ENCODE results near the gene RCAN1.
"Not testable (repeated sequence)": the region's sequence is repeated elsewhere in the genome, so short reads cannot be mapped to it uniquely, and the experiment has no call there.

RCAN1 gene

DNA sequence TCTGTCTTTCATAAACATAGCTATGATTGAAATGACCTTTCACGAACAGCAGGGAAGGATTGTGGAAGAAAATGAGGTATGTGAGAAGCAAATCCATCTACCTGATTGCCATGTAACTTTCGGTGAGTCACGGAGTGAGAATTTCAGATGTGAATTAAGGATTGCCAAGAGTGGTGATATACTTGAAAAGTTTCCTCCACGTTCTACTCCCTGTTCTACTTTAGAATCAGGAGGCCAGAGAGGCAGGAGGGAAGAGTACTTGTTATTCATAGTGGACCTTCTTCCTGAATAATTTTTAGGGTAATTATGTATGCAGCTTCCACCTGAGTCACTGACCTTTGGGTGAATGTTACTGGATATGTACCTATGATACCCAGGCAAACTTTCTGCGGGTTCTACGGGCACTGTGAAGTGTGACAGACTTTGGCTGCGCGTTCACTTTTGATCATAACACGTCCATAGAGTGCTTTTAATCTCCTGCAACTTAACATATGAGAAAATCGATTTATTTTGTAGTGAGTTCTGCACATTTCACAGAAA lies 100.3 kb downstream of the RCAN1 start:
- DNase-seq (ENCODE audit: low spot score), result no peak

DNA sequence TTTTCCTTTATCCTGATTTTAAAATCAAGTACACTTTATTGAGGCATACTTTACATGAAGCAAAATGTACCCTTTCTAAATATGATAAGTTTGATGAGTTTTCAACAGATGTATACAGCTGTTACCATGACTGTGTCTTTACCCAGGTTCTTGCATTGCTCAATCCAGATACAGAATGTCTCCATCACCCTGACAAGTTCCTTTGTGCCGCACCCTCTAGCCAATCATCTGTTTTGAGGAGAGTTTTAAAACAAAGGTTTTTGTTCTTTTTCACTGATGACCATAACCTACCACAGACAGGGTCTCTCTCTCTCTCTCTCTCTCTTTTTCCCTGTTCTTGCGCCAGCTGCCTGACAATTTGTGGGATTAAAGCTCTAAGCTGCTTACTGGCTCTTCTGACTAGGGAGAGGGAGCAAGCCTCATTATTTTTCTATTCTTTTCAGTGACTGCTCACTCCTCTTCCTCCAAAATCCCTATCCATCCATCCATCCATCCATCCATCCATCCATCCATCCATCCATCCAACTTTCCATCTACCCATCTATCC lies 101.7 kb downstream of the RCAN1 start:
- DNase-seq (ENCODE audit: low spot score), result no peak

DNA sequence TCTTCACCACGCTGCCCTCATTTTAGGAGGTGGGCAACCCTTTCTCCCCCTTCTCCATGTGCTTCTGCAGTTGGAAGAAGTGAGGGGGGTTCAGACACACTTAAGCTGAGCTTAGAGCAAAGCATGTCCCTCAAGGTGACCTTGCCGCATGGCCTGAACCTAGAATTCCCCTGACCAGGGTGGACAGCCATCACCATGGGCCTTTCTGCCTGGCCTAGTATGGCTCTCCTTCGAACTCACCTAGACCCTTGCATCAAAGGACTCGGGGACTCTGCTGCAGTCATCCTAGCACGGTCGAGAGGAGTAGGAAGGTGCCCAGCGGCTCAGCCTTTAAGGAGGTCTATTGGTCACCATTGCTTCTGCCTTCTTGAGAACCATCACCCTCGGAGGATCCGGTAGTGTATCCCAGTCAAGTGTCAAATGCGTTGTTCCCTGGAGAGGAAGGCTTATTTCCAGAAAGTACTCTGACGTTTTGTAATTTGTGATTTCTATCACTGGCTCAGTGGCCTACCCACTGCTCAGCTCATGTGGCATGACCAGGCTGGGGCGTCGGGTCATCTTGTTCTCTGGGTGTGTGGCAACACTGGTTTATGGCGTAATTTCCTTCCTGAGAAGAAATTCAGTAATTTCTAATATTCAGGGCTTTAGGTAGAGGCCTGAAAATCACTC lies 103.0 kb downstream of the RCAN1 start, which contains the start of gene KCNE1:
Gene KCNE1 (minus strand): TSS at position 424 of the 669 bp plus-strand sequence. CDS start 62,576 bp downstream, outside the sequence.
- DNase-seq (ENCODE audit: low spot score), result no peak

DNA sequence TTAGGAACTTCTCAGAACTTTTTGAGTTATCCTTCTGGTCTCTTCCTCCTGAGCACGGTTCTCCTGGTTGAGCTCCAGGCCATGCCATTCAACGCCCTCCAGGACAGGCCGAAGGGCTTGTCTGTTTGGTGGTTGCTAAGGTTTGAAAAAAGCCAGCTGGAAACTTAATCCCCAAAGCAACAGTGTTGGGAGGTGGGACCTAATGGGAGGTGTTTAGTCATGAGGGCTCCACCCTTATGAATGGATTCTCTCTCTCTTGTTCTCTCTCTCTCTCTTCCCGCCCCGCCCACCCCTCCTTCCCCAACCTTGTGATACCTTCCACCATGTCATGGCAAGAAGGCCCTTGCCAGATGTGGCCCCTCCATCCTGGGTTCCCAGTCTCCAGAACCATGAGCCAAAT lies 103.7 kb downstream of the RCAN1 start:
- no peak for DNase-seq (ENCODE audit: low spot score)

DNA sequence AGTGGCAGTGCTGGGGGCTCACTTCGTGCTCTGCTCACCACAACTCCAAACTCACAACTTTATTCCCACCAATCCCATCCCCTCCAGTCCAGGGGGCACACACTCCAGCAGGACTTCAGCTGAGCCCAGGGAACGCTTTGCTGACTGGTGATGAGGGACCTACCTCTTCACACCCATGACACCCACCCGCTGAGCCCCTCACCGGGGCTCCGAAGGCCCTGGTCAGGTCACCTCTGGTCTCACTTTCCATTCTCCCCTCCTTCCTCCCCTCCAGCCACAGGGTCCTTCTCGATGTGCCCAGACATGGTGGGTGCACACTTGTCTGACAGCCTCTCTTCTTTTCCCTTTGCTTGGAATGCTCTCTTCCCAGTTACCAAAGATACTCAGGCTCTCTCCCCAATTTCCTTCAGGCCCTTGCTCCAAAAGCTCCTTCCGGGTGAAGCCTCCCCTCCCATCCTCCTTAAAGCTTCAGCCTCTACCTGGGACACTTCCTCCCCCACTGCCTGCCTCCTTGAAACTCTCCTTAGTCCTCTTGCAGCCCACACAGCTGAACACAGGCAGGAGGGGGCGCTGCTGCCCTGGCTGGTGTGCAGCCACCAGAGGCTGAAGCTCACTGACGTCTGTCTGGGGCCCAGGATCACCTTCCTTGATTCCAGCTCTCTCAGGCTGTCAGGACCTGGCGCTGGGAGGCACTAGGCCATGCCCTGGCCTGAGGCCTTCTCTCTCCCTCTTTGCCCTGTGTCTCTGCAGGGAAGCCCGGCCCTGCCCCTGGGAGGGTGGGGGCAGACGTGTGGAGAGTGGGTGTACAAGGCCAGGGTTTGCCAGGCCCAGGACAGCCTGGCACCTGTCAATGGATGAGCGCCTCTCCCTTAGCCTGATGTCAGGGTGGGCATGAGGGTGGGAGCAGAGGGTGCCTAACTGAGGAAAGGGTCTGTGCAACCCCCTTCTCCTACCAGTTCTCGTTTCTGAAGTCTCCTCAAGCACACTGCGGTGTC lies 104.5 kb downstream of the RCAN1 start:
- peak; percentile 78 for DNase-seq (ENCODE audit: low spot score)

DNA sequence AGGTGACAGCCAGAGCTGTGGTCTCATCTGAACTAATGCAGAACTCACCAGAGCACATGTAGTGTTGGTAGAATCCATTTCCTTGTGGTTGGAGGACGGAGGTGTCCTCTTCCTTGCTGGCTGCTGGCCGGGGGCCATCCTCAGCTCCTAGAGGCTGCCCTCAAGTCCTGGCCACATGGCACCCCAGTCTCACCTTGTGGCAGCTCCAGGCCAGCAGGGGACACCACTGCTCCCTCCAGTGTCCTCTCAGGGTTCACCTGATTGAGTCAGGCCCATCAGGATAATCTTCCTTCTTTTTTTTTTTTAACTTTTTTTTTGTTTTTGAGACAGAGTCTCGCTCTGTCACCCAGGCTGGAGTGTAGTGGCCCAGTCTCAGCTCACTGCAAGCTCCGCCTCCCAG lies 105.8 kb downstream of the RCAN1 start:
- DNase-seq (ENCODE audit: low spot score), result no peak

DNA sequence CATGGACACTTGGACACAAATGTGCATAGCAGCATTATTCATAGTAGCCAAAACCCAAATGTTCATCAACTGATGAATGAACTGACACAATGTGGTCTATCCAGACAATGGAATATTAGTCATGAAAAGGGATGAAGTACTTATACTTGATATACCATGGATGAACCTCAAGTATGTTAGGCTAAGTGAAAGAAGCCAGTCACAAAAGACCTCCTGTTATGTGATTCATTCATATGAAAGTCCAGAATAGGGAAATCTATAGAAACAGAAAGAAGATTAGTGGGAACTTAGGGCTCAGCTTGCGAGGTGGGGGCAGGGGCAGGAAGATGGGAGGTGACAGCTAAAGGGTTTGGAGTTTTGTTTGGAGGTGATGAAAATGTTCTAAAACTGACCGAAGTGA lies 110.3 kb downstream of the RCAN1 start:
- DNase-seq (ENCODE audit: low spot score), result no peak

DNA sequence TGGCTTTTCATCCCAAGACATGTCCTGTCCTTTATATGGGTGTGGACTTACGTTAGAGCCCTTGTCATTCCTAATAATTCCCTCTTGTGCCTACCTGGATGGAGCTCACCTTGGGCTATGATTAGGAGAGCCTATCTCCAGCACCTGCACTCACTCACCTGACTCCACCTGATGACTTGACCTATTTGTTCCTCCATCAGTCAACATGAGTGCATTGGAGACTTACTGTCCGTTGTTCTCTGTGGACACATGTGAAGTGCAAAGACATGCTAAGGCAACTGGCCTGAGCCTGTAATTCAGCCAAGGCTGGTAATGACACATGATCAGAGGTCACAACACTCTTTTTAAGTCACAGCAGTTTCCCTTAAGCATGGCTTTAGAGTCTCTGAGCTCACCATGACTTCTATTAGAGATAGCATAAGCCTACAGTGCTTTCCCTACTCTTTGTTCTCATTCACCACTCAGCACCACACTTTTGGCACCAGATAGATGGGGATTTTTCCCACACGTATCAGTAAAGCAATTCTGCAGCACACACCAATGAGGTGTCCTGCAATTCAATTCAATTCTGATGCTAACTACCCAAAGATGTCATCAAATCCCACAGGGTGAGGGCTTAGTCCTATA lies 112.3 kb downstream of the RCAN1 start:
- no peak for DNase-seq (ENCODE audit: low spot score)

DNA sequence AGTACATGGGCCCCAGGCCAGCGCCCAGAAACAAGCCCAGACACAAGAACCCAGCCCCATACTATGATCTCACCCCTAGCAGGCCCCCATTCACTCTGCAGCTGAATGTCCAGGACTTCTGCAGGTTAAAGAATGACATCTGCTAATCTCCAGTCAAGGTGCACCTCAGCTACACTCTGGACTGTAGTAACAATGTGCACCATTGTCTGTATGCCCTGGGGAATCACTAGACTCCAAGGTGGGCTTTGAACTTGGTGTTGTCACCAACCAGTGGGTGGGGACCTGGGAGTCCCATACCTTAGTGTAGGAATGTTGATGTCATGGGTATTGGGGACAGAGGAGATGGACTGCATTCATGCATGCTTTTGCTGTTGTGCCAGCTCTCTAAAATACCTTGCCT lies 113.2 kb downstream of the RCAN1 start:
- DNase-seq (ENCODE audit: low spot score), result no peak

DNA sequence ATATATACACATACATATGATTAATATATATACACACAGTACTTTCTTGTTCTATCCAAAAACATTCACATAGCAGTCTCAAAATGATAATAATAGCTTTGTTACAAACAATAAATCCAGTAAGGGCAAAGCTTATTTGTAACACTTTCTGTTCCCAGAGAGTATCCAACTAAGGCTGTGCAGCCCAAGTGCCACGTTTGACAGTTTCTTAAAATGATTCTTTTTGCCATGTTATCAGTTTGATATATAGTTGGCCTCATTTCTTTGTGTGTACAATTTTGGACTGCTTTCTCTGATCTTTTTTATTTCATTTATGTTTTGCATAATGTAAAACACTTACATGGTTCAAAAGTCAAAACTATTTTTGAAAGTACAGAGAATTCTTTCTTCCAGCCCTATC lies 114.7 kb downstream of the RCAN1 start:
- no peak for DNase-seq (ENCODE audit: low spot score)

DNA sequence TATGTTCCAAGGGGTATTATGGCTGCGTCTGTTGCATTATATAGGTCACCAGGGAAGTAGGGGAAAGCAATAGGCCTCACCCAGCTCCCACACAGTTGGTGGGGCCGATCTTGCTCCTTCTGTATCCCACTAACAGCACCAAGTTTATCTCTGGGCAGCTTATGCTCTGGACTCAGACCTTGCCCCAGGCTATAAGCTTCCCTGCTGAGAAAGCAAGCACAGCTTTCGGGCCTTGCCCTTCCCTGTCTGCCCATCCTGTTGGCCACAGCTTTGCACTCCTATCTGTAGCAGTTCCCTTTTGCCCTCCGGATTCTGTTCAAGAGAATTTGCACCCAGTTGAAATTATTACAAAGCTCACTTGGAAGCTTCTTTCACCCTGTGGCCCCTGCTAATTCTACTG lies 115.8 kb downstream of the RCAN1 start:
- DNase-seq (ENCODE audit: low spot score), result no peak

DNA sequence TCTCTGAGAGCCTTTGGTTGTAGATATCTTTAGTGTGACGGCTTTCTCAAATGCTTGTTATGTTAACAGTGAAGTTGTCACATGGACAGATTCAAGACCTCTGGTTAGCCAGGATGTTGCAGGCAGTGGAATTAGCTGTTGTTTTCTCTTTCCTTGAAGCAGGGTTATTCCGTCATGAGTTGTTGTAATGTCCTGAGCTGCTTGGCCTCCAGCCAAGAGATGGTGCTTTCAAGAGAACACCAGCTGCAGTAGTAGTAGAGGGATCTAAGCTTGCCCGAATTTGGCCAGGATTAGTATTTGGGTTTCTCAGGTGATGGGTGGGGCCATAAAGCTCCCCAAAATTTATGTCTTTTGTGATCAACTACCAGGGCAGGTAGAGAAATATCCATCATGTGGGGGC lies 116.3 kb downstream of the RCAN1 start:
- DNase-seq (ENCODE audit: low spot score), result no peak

DNA sequence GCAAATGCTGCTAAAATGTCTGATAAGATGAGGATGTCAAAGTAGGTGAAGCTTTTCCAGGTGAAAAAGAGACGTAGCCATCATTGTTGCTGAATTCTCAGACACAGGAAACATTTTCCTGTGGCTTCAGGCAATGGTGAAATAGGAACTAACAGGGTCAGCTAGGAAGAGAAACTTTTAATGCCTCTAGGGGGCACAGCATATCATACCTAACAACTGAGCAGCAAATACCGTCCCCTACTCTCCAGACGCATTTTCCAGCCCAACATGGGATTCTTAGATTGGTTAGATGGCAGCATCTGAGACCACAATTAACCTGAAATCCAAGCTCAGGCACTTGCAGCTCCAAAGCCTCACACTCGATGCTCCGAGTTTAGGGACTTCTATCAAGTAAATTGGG lies 131.1 kb downstream of the RCAN1 start:
- not testable (repeated sequence) for DNase-seq (ENCODE audit: low spot score)

DNA sequence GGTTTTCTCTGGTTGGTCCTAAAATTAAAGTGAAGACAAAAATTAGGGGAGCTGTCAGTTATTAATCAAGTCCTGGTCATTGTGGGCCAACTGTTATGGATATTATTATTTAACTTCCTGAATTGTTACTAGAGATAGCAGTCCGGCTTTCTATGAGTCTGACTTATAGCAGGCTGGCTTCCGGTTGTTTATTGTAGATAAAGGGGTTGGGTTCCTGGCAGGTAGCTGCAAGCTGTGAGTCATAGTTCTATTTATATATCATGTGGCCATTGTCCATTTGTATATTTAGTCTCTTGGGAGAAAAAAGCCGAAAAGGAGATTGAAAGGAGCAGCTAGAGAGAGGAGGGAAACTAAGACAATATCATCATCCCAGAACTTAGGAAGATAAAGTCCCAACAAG lies 131.5 kb downstream of the RCAN1 start:
- not testable (repeated sequence) for DNase-seq (ENCODE audit: low spot score)

DNA sequence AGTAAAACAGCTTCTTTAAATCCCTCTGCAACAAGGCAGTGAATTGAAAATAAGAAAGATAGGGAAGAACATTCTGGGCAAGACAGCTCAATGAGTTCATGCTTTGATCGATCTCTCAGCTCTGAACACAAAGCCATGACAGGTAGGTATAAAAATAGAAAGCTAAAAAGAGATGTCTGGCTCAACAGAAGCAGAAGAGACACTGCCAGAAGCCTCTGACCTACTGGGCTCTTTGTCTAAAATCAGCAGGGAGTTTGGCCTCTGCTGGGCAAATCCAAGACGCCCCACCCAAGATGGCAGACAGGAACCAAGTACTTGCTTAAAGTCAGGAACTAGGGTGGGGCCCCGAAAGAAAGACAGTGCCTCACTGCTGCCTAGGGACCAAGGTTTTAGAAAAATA lies 147.6 kb downstream of the RCAN1 start:
- DNase-seq (ENCODE audit: low spot score), result not testable (repeated sequence)
